Measurements from ENCODE around the gene RND2.

DNA sequence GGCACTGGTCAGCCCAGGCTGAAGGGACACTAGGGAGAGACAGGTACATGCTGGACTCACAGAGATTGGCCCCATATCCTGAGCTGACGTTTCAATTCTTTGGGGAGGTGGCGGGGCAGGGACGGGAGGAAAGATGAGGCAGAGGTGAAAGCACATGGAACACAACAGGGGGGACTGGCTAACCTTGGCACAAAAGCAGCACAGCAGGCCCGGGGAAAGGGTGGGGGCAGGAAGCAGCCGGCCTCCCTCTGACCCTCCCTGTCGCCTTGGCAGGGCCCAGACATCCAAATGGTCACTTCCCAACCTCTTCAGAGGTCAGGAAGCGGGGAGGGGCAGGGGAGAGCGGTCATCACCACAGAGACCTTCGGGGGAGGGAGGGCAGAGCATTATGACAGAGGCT lies 9.5 kb upstream of the RND2 start:
- TF ChIP-seq POLR2A (IDR thresholded peaks at IDR 0.05) (no peak), POLR2AphosphoS5 (IDR thresholded peaks at IDR 0.05) (no peak)
- TF ChIP-seq, protein P1, sequence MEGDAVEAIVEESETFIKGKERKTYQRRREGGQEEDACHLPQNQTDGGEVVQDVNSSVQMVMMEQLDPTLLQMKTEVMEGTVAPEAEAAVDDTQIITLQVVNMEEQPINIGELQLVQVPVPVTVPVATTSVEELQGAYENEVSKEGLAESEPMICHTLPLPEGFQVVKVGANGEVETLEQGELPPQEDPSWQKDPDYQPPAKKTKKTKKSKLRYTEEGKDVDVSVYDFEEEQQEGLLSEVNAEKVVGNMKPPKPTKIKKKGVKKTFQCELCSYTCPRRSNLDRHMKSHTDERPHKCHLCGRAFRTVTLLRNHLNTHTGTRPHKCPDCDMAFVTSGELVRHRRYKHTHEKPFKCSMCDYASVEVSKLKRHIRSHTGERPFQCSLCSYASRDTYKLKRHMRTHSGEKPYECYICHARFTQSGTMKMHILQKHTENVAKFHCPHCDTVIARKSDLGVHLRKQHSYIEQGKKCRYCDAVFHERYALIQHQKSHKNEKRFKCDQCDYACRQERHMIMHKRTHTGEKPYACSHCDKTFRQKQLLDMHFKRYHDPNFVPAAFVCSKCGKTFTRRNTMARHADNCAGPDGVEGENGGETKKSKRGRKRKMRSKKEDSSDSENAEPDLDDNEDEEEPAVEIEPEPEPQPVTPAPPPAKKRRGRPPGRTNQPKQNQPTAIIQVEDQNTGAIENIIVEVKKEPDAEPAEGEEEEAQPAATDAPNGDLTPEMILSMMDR (IDR thresholded peaks at IDR 0.05), result no peak
